ENCODE data around the gene SULT1A3. TPM values are rescaled to one million over a fixed set of nuclear protein-coding genes. Genes with fewer than 3 reads are reported as not detected.
"Not testable (repeated sequence)": the region's sequence is repeated elsewhere in the genome, so short reads cannot be mapped to it uniquely, and the experiment has no call there.

Gene SULT1A3
- total RNA-seq, 2 experiments from 2014 or later, result 23.3 to 28.4 TPM

DNA sequence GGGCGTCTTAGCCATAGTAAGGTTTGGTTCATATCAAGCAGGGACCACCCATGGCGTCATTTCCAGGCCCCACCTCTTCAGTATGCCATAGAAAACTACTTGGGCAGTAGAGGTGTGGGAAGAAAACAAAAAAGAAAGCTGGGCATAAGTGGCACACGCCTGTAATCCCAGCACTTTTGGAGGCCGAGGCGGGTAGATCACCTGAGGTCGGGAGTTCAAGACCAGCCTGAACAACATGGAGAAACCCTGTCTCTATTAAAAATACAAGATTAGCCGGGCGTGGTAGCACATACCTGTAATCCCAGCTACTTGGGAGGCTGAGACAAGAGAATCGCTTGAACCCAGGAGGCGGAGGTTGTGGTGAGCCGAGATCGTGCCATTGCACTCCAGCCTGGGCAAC lies 7.9 kb upstream of the SULT1A3 start:
- DNase-seq, H3K9me3 Mint-ChIP-seq, POLR2A ChIA-PET, CTCF ChIA-PET, H3K27me3 Mint-ChIP-seq, H3K27ac Mint-ChIP-seq, H3K4me3 Mint-ChIP-seq: not testable (repeated sequence)
- Mint-ChIP-seq H3K4me1 (peaks cover 16% of the 10 kb centered on the region), H3K36me3 (ENCODE audit: low read depth) (peaks cover 21% of the 10 kb centered on the region)

DNA sequence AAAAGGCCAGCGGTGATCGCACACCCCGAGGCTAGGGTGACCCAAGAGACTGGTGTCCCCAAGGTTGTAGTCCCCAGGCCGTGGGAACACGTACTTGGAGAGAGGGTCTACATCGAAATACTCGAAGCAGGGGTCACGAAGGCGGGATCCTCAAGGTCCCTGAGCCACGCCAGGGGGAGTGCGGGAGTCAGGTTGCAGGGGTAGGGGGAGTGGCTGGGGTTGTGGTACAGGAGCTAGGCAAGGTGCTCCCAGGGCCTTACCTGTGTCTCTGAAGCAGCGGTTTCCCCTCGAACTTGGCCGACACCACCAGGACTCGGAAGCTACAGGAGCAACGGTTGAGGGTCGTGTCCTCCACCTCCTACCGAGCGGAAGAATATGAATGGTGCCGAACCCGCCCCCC lies 6.0 kb upstream of the SULT1A3 start:
- H3K4me3 Mint-ChIP-seq; H3K36me3 Mint-ChIP-seq (ENCODE audit: low read depth); POLR2A ChIA-PET; H3K27me3 Mint-ChIP-seq; H3K9me3 Mint-ChIP-seq; H3K4me1 Mint-ChIP-seq; CTCF ChIA-PET; H3K27ac Mint-ChIP-seq; DNase-seq: not testable (repeated sequence)

DNA sequence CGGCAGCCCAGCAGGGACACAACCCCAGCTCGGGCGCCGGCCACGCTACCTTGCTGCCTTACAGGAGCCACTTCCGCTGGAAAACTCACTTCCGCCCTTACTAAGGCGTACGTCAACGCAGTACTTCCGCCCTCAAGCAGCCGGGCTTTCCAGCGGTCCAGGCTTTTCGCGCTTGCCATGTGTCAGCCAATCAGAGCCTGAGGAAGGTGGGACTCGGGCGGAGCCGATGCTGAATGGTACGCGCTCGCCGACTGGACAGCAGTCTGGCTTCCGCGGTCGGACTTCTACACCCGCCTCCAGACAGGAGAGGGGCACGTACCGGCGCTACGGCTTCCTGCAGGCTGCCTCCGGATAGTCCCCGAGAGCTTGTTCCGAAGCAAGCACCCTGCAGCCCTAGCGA lies 5.4 kb upstream of the SULT1A3 start, which contains the start of the genes BOLA2B and SLX1A:
Gene BOLA2B, minus strand, starts transcription at position 52 of the 400 bp plus-strand sequence. CDS start 71 bp downstream, outside the sequence.
Gene SLX1A, plus strand, starts transcription at position 261 of the 400 bp plus-strand sequence. CDS start 210 bp downstream, outside the sequence.
- H3K9me3 Mint-ChIP-seq; H3K36me3 Mint-ChIP-seq (ENCODE audit: low read depth); H3K27ac Mint-ChIP-seq; DNase-seq; CTCF ChIA-PET; POLR2A ChIA-PET; H3K4me3 Mint-ChIP-seq; H3K4me1 Mint-ChIP-seq; H3K27me3 Mint-ChIP-seq: not testable (repeated sequence)

DNA sequence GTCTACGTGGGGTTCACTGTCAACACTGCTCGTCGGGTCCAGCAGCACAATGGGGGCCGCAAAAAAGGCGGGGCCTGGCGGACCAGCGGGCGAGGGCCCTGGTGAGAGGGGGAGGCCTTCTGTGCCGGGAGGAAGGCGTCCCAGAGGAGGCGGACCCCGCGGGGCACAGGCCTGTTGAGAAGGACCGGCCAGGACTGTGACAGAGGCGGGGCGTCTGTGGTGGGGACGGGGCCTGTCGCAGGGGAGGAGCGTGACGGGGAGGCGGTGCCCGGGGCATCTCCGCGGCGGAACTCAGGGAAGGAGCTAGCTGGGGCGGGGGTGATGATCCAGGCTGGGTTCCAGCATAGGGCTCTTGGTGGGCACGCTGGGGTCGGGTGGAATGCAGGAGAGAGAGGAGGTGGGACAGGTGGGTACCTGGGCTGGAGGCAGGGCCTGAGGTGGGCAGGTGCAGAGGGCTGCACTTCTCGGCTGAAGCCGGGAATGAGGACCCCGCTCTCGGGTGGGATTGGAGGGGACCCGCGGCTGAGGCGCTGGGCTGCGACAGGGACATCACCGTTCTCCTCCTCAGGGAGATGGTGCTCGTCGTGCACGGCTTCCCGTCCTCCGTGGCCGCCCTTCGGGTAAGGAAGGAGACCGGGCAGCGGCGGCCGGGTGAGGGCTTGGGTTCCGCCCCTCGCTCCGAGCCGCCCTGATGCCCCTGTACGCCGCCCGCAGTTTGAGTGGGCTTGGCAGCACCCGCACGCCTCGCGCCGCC lies 4.7 kb upstream of the SULT1A3 start:
- POLR2A ChIA-PET; DNase-seq; CTCF ChIA-PET; H3K4me3 Mint-ChIP-seq; H3K4me1 Mint-ChIP-seq; H3K36me3 Mint-ChIP-seq (ENCODE audit: low read depth); H3K9me3 Mint-ChIP-seq; H3K27me3 Mint-ChIP-seq; H3K27ac Mint-ChIP-seq: not testable (repeated sequence)

DNA sequence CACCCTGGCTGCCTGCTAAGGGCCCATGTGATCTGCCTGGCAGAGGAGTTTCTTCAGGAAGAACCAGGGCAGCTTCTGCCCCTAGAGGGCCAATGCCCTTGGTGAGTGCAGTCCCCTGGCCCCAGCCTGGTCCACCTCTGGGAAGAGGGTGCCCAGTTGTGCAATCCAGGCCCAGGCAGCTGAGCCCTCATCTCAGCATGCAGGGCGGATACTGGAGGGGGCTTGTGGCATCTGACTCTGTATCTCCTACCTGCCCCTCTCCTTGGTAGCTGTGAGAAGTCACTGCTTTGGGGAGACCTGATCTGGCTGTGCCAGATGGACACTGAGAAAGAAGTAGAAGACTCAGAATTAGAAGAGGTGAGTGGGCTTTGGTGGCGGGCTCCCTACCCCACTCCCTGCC lies 2.1 kb upstream of the SULT1A3 start:
- H3K36me3 Mint-ChIP-seq (ENCODE audit: low read depth); POLR2A ChIA-PET; H3K9me3 Mint-ChIP-seq; CTCF ChIA-PET; H3K27ac Mint-ChIP-seq; H3K4me3 Mint-ChIP-seq; DNase-seq; H3K4me1 Mint-ChIP-seq; H3K27me3 Mint-ChIP-seq: not testable (repeated sequence)

DNA sequence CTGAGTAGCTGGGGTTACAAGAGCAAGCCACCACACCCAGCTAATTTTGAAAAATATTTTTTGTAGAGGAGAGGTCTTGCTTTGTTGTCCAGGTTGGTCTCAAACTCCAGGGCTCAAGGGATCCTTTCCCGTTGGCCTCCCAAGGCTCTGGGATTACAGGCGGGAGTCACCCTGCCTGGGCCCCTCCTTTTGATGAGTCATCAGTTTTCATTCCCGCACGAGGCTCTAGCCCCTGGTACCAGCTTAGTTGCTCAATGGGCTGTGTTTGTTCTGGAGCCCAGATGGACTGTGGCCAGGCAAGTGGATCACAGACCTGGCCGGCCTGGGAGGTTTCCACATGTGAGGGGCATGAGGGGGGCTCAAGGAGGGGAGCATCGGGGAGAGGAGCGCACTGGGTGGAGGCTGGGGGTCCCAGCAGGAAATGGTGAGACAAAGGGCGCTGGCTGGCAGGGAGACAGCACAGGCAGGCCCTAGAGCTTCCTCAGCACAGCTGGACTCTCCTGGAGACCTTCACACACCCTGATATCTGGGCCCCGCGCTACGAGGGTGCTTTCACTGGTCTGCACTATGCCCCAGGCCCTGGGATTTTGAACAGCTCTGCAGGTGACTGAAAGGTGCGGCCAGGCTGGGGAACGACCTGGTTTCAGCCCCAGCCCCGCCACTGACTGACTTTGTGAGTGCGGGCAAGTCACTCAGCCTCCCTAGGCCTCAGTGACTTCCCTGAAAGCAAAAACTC lies 721 bp downstream of the SULT1A3 start:
- not testable (repeated sequence) for H3K36me3 Mint-ChIP-seq (ENCODE audit: low read depth); H3K4me3 Mint-ChIP-seq; H3K4me1 Mint-ChIP-seq

DNA sequence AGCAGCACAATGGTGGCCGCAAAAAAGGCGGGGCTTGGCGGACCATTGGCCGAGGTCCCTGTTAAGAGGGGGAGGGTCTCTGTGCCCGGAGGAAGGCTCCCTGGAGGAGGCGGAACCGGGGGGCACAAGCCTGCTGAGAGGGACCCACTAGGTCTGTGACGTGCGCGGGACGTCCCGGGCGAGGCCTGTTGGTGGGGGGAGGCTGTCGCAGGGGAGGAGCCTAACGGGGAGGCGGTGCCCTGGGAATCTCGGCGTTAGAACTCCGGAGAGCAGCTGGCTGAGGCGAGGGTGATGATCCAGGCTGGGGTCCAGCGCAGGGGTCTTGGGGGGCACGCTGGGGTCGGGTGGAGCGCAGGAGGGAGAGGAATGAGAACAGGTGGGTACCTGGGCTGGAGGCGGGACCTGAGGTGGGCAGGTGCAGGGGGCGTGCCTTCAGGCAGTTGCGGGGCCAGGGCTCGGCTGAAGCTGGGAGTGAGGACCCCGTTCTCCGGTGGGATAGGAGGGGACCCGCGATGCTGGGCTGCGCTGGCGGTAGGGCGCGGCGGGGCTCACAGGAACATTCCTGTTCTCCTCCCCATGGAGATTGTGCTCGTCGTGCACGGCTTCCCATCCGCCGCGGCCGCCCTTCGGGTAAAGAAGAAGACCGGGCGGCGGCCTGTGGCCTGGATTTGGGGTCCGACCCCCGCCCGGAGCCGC lies 6.6 kb downstream of the SULT1A3 start:
- H3K27me3 Mint-ChIP-seq; H3K9me3 Mint-ChIP-seq; H3K36me3 Mint-ChIP-seq (ENCODE audit: low read depth); H3K27ac Mint-ChIP-seq; H3K4me3 Mint-ChIP-seq; H3K4me1 Mint-ChIP-seq; POLR2A ChIA-PET; CTCF ChIA-PET: not testable (repeated sequence)
- DNase-seq, result peak; percentile 14

More for the DNA sequence above, 721 bp downstream of the SULT1A3 start:
- H3K27ac Mint-ChIP-seq, DNase-seq, H3K27me3 Mint-ChIP-seq, H3K9me3 Mint-ChIP-seq, CTCF ChIA-PET, POLR2A ChIA-PET: not testable (repeated sequence)

DNA sequence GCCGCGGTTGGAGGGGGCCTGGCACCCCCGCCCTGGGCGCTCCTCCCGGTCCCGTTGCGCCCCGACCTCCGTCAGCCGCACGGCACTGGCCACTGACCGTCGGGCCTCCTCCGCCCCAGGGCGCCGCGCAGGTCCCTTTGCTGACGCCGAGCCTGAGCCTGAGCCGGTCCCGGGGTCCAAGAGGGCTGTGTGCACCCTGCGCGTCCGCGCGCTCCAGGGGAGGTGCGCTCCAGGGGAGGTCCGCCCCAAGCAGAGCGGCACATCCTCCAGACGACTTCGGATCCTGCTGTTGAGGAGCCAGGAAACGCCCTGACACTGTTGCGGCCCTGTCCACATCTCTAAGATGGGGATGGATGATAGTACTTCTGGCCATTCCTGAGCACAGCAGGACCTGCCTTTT lies 7.2 kb downstream of the SULT1A3 start:
- CTCF ChIA-PET; H3K36me3 Mint-ChIP-seq (ENCODE audit: low read depth); H3K27ac Mint-ChIP-seq; H3K4me1 Mint-ChIP-seq; H3K27me3 Mint-ChIP-seq; H3K4me3 Mint-ChIP-seq; DNase-seq; POLR2A ChIA-PET; H3K9me3 Mint-ChIP-seq: not testable (repeated sequence)

DNA sequence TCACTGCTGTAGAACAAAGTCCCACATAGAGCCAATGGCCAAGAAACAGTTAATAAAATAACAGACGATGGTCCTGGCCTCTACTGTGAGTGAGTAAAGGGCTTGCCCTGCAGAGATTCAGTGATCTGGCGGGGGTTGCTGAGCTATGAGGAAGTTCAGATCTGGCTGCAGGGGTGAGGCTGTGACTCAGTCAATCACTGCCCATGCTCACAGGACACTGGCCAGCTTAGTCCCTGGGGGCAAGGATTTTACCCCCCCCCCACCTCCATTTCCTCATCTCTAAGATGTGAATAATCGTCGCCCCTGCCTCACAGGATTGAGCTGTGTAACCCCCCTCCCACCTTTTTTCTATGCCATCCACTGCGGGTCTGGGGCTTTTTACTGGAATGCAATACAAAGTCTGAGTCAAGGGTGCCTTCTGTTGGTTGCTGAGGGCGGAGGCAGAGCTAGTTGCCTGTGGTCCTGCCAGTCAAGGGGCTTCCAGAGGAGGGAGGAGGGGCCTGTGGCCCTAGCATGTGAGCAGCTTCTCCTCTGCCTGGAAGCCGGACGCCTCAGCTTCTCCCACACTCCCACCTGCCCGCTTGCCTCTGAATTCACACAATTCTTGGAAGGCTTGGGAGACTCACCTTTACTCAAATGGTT lies 8.1 kb downstream of the SULT1A3 start:
- DNase-seq, CTCF ChIA-PET, POLR2A ChIA-PET: not testable (repeated sequence)

DNA sequence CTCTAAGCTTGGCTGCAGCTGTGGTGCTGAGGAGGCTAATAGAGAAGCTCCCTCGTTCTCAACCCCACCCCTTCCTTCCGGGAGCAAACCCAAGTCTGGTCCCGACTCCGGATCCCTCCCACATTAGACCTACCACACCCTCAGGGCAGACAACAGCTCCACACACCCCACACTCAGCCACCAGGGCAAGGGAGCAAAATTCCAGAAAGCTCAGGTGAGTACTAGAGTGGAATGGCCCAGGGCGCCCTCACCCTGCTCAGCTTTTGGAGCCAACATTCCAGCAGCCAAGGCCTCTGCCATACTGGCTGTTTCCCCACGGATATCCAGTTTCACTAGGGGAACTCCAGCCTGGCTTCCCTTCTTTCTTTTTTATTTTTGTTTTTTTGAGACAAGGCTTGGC lies 10.0 kb downstream of the SULT1A3 start:
- H3K9me3 Mint-ChIP-seq, POLR2A ChIA-PET: not testable (repeated sequence)

More for the DNA sequence above, 8.1 kb downstream of the SULT1A3 start:
- not testable (repeated sequence) for H3K27ac Mint-ChIP-seq; H3K9me3 Mint-ChIP-seq; H3K4me1 Mint-ChIP-seq; H3K36me3 Mint-ChIP-seq (ENCODE audit: low read depth); H3K4me3 Mint-ChIP-seq; H3K27me3 Mint-ChIP-seq

DNA sequence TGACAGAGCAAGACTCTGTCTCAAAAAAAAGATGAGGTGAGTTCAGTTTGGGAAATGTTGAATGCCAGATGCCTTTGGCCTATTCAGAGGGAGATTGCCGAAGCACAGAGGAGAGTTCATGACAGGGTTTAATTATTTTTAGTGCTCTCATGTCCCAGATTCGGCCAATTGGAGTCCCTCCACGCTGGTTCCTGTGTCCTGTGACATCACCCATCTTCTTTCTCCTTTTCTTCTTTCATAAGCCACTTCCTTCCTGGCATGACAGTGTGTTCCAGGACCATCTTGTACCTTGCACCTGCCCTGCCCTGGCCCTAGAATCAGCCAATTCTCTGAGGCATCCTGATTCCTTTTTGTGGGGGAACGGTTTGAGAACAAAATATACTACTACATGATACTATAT lies 12.4 kb downstream of the SULT1A3 start:
- H3K27me3 Mint-ChIP-seq; H3K9me3 Mint-ChIP-seq; CTCF ChIA-PET; DNase-seq; POLR2A ChIA-PET; H3K4me1 Mint-ChIP-seq; H3K27ac Mint-ChIP-seq; H3K4me3 Mint-ChIP-seq; H3K36me3 Mint-ChIP-seq (ENCODE audit: low read depth): not testable (repeated sequence)

More for the DNA sequence above, 10.0 kb downstream of the SULT1A3 start:
- CTCF ChIA-PET; H3K4me1 Mint-ChIP-seq; H3K36me3 Mint-ChIP-seq (ENCODE audit: low read depth); H3K27me3 Mint-ChIP-seq: not testable (repeated sequence)
- Mint-ChIP-seq H3K27ac (peak overlapping the region; percentile 40), H3K4me3 (peak overlapping the region; percentile 39)
- DNase-seq, result peak; percentile 64

DNA sequence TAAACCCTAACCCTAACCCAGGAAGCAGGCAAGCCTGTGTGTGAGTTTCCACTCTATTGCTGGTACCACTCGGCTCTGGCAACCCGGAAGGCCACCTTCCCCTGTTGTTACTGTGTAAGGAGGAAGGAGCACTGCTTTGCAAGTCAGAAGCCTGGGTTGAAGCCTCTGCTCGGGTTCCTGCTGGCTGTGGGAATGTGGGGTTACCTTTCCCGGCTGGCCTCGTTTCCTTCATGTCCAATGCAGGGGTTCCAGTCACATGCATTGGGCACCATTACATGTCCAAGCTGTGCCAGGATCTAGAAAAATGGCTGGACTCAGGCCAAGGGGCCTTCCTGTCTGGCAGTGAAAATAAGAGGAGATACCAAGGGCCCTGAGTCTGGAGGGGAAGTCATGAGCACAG lies 18.0 kb downstream of the SULT1A3 start:
- H3K27me3 Mint-ChIP-seq; H3K36me3 Mint-ChIP-seq (ENCODE audit: low read depth); H3K4me3 Mint-ChIP-seq; H3K27ac Mint-ChIP-seq; H3K9me3 Mint-ChIP-seq; CTCF ChIA-PET; DNase-seq; H3K4me1 Mint-ChIP-seq; POLR2A ChIA-PET: not testable (repeated sequence)

DNA sequence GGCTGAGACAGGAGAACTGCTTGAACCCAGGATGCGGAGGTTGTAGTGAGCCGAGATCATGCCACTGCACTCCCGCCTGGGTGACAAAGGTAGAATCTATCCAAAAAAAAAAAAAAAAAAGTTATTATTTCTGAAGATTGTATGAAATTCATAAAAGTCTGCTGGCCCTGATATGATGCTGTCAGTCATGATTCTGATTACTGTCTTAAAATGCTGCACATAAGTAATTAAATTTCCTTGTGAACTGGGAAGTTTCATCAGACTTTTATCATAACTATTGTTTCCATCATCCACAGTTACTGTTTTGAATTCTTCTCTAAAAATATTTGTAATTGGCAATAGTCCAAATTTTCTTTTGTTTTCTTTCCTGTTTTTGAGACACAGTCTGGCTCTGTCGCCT lies 49.3 kb downstream of the SULT1A3 start, which contains the start of gene NPIPB13:
Gene NPIPB13, minus strand, starts transcription at position 101 of the 400 bp plus-strand sequence. CDS start 2,906 bp downstream, outside the sequence.
- H3K4me1 Mint-ChIP-seq; H3K27ac Mint-ChIP-seq; CTCF ChIA-PET; H3K4me3 Mint-ChIP-seq; H3K27me3 Mint-ChIP-seq; POLR2A ChIA-PET; H3K9me3 Mint-ChIP-seq; DNase-seq; H3K36me3 Mint-ChIP-seq (ENCODE audit: low read depth): not testable (repeated sequence)
